PC-3 (cell line): Measurements from ENCODE around the gene CAMTA1. TPM values are rescaled to one million over a fixed set of nuclear protein-coding genes. Genes with fewer than 3 reads are reported as not detected.
"Not testable (repeated sequence)": the region's sequence is repeated elsewhere in the genome, so short reads cannot be mapped to it uniquely, and the experiment has no call there.

Experiments used
- ATAC-seq: fragments of 200-7000 bp; cut with Tn5 transposase; 2 replicates; pipeline ENCODE4 v1.9.1; 2020; ENCODE audit warnings: mild to moderate bottlenecking, moderate library complexity
- BruUV-seq: library from RNA; stranded (reverse); fragments of 400-500 nt; replicated peaks from 2 replicates; lab custom pipeline; 2021; lab: Mats Ljungman, UMichigan
- CTCF ChIA-PET: fragments of 300-600 bp; sonication (Branson Sonifier 250); formaldehyde crosslinking; loops from one replicate; lab custom pipeline; 2022; ENCODE audit warnings: antibody characterized with exemption; lab: Charles Lee
- POLR2A ChIA-PET: fragments of 300-600 bp; sonication (Branson Sonifier 250); formaldehyde crosslinking; loops from one replicate; lab custom pipeline; 2022; ENCODE audit warnings: antibody characterized with exemption; ENCODE audit not compliant: unreplicated experiment; lab: Charles Lee
- DNase-seq: peaks from one replicate; pipeline ENCODE4 v3.0.0-alpha.2; 2015
- H2AFZ ChIP-seq: fragments of 300-600 bp; sonication (generic); 2 replicates; pipeline ENCODE4 v1.6.0; 2016; ENCODE audit warnings: antibody characterized with exemption, low read length
- H3F3A ChIP-seq: fragments of 300-600 bp; sonication (generic); one replicate; pipeline ENCODE4 v1.6.0; 2017; ENCODE audit warnings: antibody characterized with exemption, low read length, control low read depth, mild to moderate bottlenecking; ENCODE audit not compliant: unreplicated experiment
- H3K27ac ChIP-seq: fragments of 300-600 bp; sonication (generic); 2 replicates; pipeline ENCODE4 v1.5.1; 2016; ENCODE audit warnings: mild to moderate bottlenecking, low read length
- H3K27me3 ChIP-seq: fragments of 300-600 bp; sonication (generic); 2 replicates; pipeline ENCODE4 v1.6.1; 2016; ENCODE audit warnings: low read length, mixed read lengths
- H3K36me3 ChIP-seq: fragments of 300-600 bp; sonication (generic); 2 replicates; pipeline ENCODE4 v1.6.1; 2016; ENCODE audit warnings: low read depth, mixed run types, low read length, mixed read lengths
- H3K4me1 ChIP-seq: fragments of 300-600 bp; sonication (generic); 2 replicates; pipeline ENCODE4 v1.5.1; 2016; ENCODE audit warnings: low read length; ENCODE audit not compliant: insufficient read depth
- H3K4me2 ChIP-seq: fragments of 300-600 bp; sonication (generic); 2 replicates; pipeline ENCODE4 v1.6.0; 2016; ENCODE audit warnings: low read length
- H3K4me3 ChIP-seq: fragments of 300-600 bp; sonication (generic); 2 replicates; pipeline ENCODE4 v1.5.1; 2016; ENCODE audit warnings: mild to moderate bottlenecking, low read length, mixed read lengths
- H3K79me2 ChIP-seq: fragments of 300-600 bp; sonication (generic); 2 replicates; pipeline ENCODE4 v1.6.1; 2017; ENCODE audit warnings: low read length, mixed read lengths
- H3K9ac ChIP-seq: fragments of 300-600 bp; sonication (generic); 2 replicates; pipeline ENCODE4 v1.6.0; 2016; ENCODE audit warnings: mild to moderate bottlenecking, low read length
- H3K9me2 ChIP-seq: fragments of 300-600 bp; sonication (generic); replicated peaks from 2 replicates; pipeline ENCODE4 v1.6.1; 2016; ENCODE audit warnings: mixed run types, low read length, mixed read lengths
- H3K9me3 ChIP-seq: fragments of 300-600 bp; sonication (generic); 2 replicates; pipeline ENCODE4 v1.6.1; 2016; ENCODE audit warnings: low read length, mixed read lengths
- H4K20me1 ChIP-seq: fragments of 300-600 bp; sonication (generic); 2 replicates; pipeline ENCODE4 v1.6.1; 2016; ENCODE audit warnings: low read length, mixed read lengths
- CTCF ChIP-seq: fragments of 300-600 bp; sonication (generic); conservative IDR thresholded peaks from 2 replicates; pipeline ENCODE4 v1.5.1; 2017; ENCODE audit warnings: antibody characterized with exemption, low read depth, mild to moderate bottlenecking, low read length
- EZH2 ChIP-seq: fragments of 300-600 bp; sonication (generic); IDR thresholded peaks from one replicate; pipeline ENCODE4 v1.6.1; 2017; ENCODE audit warnings: antibody characterized with exemption, mild to moderate bottlenecking, low read length; ENCODE audit not compliant: unreplicated experiment
- EZH2phosphoT487 ChIP-seq: fragments of 300-600 bp; sonication (generic); IDR thresholded peaks from 2 replicates; pipeline ENCODE4 v1.6.1; 2018; ENCODE audit warnings: mild to moderate bottlenecking, antibody characterized with exemption, low read length, borderline replicate concordance
- intact Hi-C: fragments of 100-400 bp; cut with micrococcal nuclease; formaldehyde crosslinking; loops from 2 replicates; pipeline ENCODE4 v1.9.0; 2023
- total RNA-seq: library from RNA; depleted of rRNA; stranded (reverse); fragments of >200 nt; gene quantifications from 2 replicates; pipeline ENCODE4 v1.2.3, GENCODE V29; 2014

Gene CAMTA1
- total RNA-seq, 1 experiment from 2014 or later = 40.8 TPM

DNA sequence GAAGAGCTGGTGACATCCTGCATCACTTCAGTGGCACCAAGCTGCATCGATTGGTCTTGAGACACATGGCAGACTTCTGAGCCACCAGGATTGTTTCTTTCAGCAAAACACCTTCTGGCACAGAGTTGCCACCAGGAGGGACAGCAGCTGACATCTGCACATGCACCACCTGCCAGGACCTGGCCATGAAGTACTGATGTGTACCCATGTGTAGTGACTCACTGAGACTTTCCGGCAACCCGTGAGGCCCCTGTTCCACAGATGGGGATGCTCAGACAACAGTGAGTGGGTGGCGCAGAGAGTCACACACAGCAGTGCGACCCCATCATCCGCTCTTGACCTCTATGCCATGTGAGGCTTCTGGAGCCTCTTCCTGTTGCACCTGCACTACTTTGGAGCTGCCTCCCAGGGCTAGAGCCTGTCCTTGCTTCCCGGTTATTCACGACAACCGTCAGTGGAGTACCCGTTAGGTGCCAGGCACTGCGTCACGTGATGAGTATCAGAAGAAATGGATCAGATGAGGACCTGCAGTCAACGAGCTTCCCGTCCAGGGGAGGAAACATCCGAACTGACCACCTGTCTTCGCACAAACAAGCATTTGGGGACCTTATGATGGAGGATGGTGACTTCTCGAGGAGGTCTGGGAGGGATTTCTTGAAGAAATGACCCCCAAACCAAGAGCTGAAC lies 905.4 kb downstream of the CAMTA1 start:
- BruUV-seq = no TSS peak

GRCh38 chr1:7691576-7691975 lies 906.3 kb downstream of the CAMTA1 start:
- Histone ChIP-seq H3K36me3 (no peaks in the 10 kb centered on the region), H3K27ac (no peak overlapping the region), H2AFZ (no peak overlapping the region), H3K4me1 (no peaks in the 10 kb centered on the region), H4K20me1 (no peaks in the 10 kb centered on the region), H3K27me3 (peaks cover 19% of the 10 kb centered on the region; the same call in 1 of the 2 replicates), H3K9me3 (0 out of 2 replicates have a peak, but pooled peaks cover 4% of the 10 kb centered on the region), H3K79me2 (no peaks in the 10 kb centered on the region), H3K4me3 (no peak overlapping the region), H3F3A (no peaks in the 10 kb centered on the region), H3K9ac (no peak overlapping the region), H3K9me2 (no peaks in the 10 kb centered on the region), H3K4me2 (no peak overlapping the region)
- TF ChIP-seq EZH2 = no peak
- TF ChIP-seq EZH2phosphoT487 = no peak
- TF ChIP-seq CTCF = no peak
- ATAC-seq (no peak), DNase-seq (no peak)
- BruUV-seq = no TSS peak
- intact Hi-C loops = no loop called here
- ChIA-PET CTCF (no interaction called here), POLR2A (no interaction called here)

More for the DNA sequence above, 905.4 kb downstream of the CAMTA1 start:
- Histone ChIP-seq H4K20me1 (no peaks in the 10 kb centered on the region), H3K79me2 (no peaks in the 10 kb centered on the region), H3K4me3 (no peak overlapping the region), H3K27me3 (peaks cover 25% of the 10 kb centered on the region; the same call in 1 of the 2 replicates), H3K9me2 (no peaks in the 10 kb centered on the region), H3K4me2 (no peak overlapping the region), H3F3A (no peaks in the 10 kb centered on the region), H3K9me3 (0 out of 2 replicates have a peak, but pooled peaks cover 4% of the 10 kb centered on the region), H3K27ac (no peak overlapping the region), H2AFZ (no peak overlapping the region), H3K4me1 (no peaks in the 10 kb centered on the region), H3K36me3 (no peaks in the 10 kb centered on the region), H3K9ac (no peak overlapping the region)
- TF ChIP-seq EZH2phosphoT487 = no peak
- TF ChIP-seq EZH2 = no peak
- TF ChIP-seq CTCF = no peak
- ATAC-seq (no peak), DNase-seq (no peak)
- ChIA-PET POLR2A (no interaction called here), CTCF (no interaction called here)
- intact Hi-C loops = no loop called here

DNA sequence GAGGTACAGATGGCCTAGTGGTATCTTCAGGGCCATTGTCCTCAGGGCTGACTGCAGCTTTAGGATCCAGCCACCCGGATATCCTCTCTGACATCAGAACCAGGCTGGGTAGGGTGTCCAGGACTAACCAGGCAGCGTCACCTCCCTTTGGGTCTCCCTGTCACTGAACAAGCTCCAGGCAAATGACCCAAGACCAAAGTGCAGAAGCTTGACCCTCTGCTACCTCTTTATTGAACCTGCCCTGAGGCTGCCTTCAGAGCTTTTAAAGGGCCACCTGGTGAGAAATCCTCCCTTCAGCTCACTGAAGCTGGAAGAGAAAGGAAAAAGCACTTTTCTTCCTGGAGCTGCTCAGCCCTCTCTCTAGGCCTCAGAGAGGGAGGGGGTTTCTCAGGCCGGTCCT lies 906.8 kb downstream of the CAMTA1 start:
- H2AFZ ChIP-seq = no peak overlapping the region
- H3K4me1 ChIP-seq = no peaks in the 10 kb centered on the region
- no peaks in the 10 kb centered on the region for H3K36me3 ChIP-seq
- no peak overlapping the region for H3K9ac ChIP-seq
- 0 out of 2 replicates have a peak, but pooled peaks cover 4% of the 10 kb centered on the region for H3K9me3 ChIP-seq
- no peaks in the 10 kb centered on the region for H4K20me1 ChIP-seq
- no peaks in the 10 kb centered on the region for H3K9me2 ChIP-seq
- no peak overlapping the region for H3K4me3 ChIP-seq
- peaks cover 19% of the 10 kb centered on the region; the same call in 1 of the 2 replicates for H3K27me3 ChIP-seq
- no peak for TF ChIP-seq EZH2phosphoT487
- TF ChIP-seq EZH2 = no peak
- TF ChIP-seq CTCF = no peak
- no peaks in the 10 kb centered on the region for H3K79me2 ChIP-seq
- intact Hi-C loops = no loop called here
- no TSS peak for BruUV-seq
- DNase-seq = no peak
- POLR2A ChIA-PET = no interaction called here
- ATAC-seq = no peak
- no peak overlapping the region for H3K27ac ChIP-seq
- no peak overlapping the region for H3K4me2 ChIP-seq
- H3F3A ChIP-seq = no peaks in the 10 kb centered on the region
- CTCF ChIA-PET = no interaction called here

GRCh38 chr1:7693037-7693436 lies 907.8 kb downstream of the CAMTA1 start:
- H3K27ac ChIP-seq, H3K9ac ChIP-seq, DNase-seq, H3F3A ChIP-seq, H2AFZ ChIP-seq, H3K36me3 ChIP-seq, H3K9me3 ChIP-seq, H3K9me2 ChIP-seq, H3K79me2 ChIP-seq, BruUV-seq, H3K4me3 ChIP-seq, intact Hi-C loops, H3K4me1 ChIP-seq, H3K4me2 ChIP-seq, ATAC-seq, CTCF ChIA-PET, H4K20me1 ChIP-seq, POLR2A ChIA-PET: not testable (repeated sequence)
- H3K27me3 ChIP-seq = peaks cover 19% of the 10 kb centered on the region; the same call in 1 of the 2 replicates
